Measurements from ENCODE around the gene SEC24B. TPM values are rescaled to one million over a fixed set of nuclear protein-coding genes. Genes with fewer than 3 reads are reported as not detected.

SEC24B gene
- total and polyA plus RNA-seq, 2 experiments from 2014 or later = 9.4 to 32.8 TPM

DNA sequence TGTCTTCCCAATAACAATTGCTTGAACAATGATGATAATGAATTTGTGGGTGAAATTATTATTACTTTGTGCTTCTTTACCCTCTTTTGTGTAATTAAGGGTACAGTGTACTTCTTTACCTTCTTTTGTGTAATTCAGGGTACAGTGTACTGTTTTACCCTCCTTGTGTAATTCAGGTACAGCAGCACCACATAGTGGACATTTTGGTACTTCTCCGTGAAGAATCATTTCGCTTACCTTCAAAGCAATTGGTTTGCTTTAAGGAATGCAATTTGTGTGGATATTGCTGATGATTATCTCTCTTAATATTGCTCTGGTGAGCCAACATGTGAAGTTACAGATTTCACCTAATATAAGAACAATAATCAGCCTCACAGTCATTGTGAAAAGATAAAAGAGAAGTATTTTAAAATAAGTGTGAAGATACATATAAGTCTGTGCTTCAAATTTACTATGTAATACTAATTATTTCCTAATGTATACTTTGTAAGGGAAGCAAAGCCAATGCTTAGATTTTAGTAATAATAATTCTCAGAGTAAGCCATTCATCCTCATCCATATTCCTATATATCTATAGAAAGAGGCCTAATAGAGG is 27.2 kb upstream of the SEC24B start:
- H4K20me1 ChIP-seq (replicated peaks; ENCODE audit: insufficient read depth) = no peaks in the 10 kb centered on the region
- H3K27ac ChIP-seq (ENCODE audit: low read depth) = no peak overlapping the region
- Mint-ChIP-seq H3K27ac (no peak overlapping the region), H3K27me3 (ENCODE audit: insufficient read depth, low read depth, poor library complexity) (peaks cover 2% of the 10 kb centered on the region), H3K4me1 (peaks cover 24% of the 10 kb centered on the region), H3K36me3 (ENCODE audit: low read depth) (no peaks in the 10 kb centered on the region), H3K4me3 (no peak overlapping the region), H3K9me3 (no peaks in the 10 kb centered on the region)
- H3F3A ChIP-seq (replicated peaks; ENCODE audit: low read depth) = no peaks in the 10 kb centered on the region
- peak; percentile 83 for DNase-seq (ENCODE audit: low spot score)
- H3K4me1 ChIP-seq (ENCODE audit: insufficient read depth) = peaks cover 21% of the 10 kb centered on the region; the same call in 1 of the 2 replicates
- peak; percentile 82 for ATAC-seq
- H2AFZ ChIP-seq = no peak overlapping the region
- H3K36me3 ChIP-seq (ENCODE audit: insufficient read depth) = no peaks in the 10 kb centered on the region
- H3K4me3 ChIP-seq = no peak overlapping the region
- H3K4me2 ChIP-seq = no peak overlapping the region
- H3K79me2 ChIP-seq (replicated peaks; ENCODE audit: insufficient read depth) = no peaks in the 10 kb centered on the region
- H3K9me2 ChIP-seq (ENCODE audit: insufficient read depth) = no peaks in the 10 kb centered on the region
- H3K27me3 ChIP-seq (ENCODE audit: insufficient read depth) = no peaks in the 10 kb centered on the region
- TF ChIP-seq, protein P1, sequence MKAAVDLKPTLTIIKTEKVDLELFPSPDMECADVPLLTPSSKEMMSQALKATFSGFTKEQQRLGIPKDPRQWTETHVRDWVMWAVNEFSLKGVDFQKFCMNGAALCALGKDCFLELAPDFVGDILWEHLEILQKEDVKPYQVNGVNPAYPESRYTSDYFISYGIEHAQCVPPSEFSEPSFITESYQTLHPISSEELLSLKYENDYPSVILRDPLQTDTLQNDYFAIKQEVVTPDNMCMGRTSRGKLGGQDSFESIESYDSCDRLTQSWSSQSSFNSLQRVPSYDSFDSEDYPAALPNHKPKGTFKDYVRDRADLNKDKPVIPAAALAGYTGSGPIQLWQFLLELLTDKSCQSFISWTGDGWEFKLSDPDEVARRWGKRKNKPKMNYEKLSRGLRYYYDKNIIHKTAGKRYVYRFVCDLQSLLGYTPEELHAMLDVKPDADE (IDR thresholded peaks at IDR 0.05) = no peak
- TF ChIP-seq, protein P2, sequence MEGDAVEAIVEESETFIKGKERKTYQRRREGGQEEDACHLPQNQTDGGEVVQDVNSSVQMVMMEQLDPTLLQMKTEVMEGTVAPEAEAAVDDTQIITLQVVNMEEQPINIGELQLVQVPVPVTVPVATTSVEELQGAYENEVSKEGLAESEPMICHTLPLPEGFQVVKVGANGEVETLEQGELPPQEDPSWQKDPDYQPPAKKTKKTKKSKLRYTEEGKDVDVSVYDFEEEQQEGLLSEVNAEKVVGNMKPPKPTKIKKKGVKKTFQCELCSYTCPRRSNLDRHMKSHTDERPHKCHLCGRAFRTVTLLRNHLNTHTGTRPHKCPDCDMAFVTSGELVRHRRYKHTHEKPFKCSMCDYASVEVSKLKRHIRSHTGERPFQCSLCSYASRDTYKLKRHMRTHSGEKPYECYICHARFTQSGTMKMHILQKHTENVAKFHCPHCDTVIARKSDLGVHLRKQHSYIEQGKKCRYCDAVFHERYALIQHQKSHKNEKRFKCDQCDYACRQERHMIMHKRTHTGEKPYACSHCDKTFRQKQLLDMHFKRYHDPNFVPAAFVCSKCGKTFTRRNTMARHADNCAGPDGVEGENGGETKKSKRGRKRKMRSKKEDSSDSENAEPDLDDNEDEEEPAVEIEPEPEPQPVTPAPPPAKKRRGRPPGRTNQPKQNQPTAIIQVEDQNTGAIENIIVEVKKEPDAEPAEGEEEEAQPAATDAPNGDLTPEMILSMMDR (conservative IDR thresholded peaks at IDR 0.05; ENCODE audit: low read depth in 2 of 2) = peak; percentile 91 to 92

DNA sequence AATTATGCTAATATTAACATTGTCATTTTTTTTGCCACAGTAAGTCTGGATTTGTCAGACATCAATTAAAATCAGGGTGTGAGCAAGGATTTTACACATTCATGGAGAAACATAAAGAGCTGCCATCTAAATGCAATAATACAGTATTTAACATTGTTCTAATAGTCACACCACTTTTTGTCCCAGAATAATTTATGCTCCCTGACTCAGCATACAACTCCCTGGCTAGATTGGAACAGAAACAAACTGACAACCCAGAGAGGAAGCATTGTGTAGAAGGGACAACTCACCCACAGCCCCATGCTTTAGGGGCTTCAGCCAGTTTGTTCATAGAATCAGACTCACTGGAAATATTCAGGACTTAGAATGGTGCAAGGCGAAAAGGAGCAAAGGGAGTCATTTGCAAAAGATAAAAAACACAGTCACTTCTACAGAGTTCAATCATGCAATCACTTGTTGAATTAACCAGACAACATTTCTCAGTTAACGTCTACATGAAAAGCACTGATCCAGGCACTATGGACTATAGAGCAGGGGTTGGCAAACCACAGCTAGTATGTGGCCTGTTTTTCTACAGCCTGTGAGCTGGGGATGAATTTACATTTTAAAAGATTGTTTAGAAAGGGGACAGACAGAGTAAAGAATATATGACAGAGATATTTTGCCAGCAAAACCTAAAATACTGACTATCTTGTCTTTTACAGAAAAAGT is 26.4 kb upstream of the SEC24B start:
- ATAC-seq = no peak
- Mint-ChIP-seq H3K9me3 (no peaks in the 10 kb centered on the region), H3K27me3 (ENCODE audit: insufficient read depth, low read depth, poor library complexity) (peaks cover 2% of the 10 kb centered on the region), H3K27ac (no peak overlapping the region; the same call in 1 of the 2 replicates), H3K4me1 (peaks cover 29% of the 10 kb centered on the region), H3K4me3 (no peak overlapping the region), H3K36me3 (ENCODE audit: low read depth) (no peaks in the 10 kb centered on the region)
- Histone ChIP-seq H3K79me2 (replicated peaks; ENCODE audit: insufficient read depth) (no peaks in the 10 kb centered on the region), H2AFZ (peak overlapping the region; percentile 33; the same call in 1 of the 2 replicates), H3K27me3 (ENCODE audit: insufficient read depth) (no peaks in the 10 kb centered on the region), H3K27ac (ENCODE audit: low read depth) (no peak overlapping the region), H3K4me3 (no peak overlapping the region), H4K20me1 (replicated peaks; ENCODE audit: insufficient read depth) (no peaks in the 10 kb centered on the region), H3K9me2 (ENCODE audit: insufficient read depth) (no peaks in the 10 kb centered on the region), H3K4me2 (no peak overlapping the region), H3K4me1 (ENCODE audit: insufficient read depth) (peaks cover 21% of the 10 kb centered on the region; the same call in 1 of the 2 replicates), H3K36me3 (ENCODE audit: insufficient read depth) (no peaks in the 10 kb centered on the region), H3F3A (replicated peaks; ENCODE audit: low read depth) (no peaks in the 10 kb centered on the region)
- no peak for DNase-seq (ENCODE audit: low spot score)
- TF ChIP-seq REST (IDR thresholded peaks at IDR 0.05; ENCODE audit: unreplicated experiment) (no peak), JUNB (IDR thresholded peaks at IDR 0.05; ENCODE audit: unreplicated experiment) (no peak), ZNF331 (CRISPR knock-in tag; IDR thresholded peaks at IDR 0.05; ENCODE audit: low read depth) (no peak), EZH2phosphoT487 (IDR thresholded peaks at IDR 0.05; ENCODE audit: unreplicated experiment) (no peak), STAT1 (IDR thresholded peaks at IDR 0.05; ENCODE audit: unreplicated experiment) (no peak), ZNF114 (CRISPR knock-in tag; IDR thresholded peaks at IDR 0.05) (no peak)
- TF ChIP-seq, protein P1 (IDR thresholded peaks at IDR 0.05) = no peak

Measured in GM23338 (cell line).